K562 treated with DMSO at 1 percent for 12 hours (cell line): ENCODE results near the gene ANKMY2. TPM values are rescaled to one million over a fixed set of nuclear protein-coding genes. Genes with fewer than 3 reads are reported as not detected.

Source experiments
- total RNA-seq: library from RNA; unstranded; fragments of 300-600 nt; gene quantifications from 2 replicates; pipeline ENCODE4 v1.2.3, GENCODE V29; 2022; ENCODE audit not compliant: insufficient read depth

Gene ANKMY2
- total RNA-seq, result 21.9 and 108 TPM in 2 replicates

DNA sequence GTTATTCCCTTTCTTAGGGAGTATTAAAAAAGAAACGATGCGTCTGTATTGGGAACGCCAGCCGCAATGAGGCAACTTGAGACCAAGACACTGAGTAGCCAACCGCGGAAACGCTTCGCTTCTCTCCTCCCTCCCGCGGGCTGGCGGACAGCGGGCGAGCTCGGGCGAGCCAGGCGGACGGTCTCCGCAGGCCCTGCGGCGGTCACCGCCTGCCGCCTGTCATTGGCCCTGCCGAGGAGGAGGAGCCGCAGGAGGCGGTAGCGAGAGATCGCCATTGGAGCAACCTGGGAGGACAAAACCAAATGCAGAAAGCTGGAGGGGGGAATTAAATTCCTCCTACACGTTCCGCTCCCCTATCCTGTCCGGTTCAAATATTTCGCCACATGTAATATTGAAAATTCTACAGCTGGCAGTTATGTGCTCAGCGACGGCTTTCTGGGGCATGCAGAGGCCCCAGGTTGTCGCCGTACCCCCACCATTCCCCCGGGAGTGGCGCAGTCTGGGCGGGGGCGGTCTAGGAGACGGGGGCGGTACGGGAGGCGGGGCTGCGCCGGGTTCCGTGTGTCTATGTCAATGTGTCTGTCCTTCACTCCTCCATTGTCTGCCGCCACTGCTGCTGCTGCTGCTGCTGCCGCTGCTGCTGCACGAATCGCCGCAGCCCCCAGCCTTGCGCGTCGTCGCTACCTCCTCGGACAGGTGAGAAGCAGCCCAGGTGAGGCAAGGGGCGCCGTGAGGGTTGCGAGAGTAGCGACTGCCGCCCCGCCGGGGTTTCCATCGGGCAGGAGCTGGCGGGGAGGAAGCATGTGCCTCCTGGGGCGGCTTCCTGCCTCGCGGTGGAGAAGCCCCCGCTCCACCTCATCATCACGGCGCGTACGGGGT is at the start of gene ANKMY2, which contains the start of gene BZW2:
Gene ANKMY2 (minus strand): TSS at position 162 of the 879 bp plus-strand sequence. CDS start 181 bp downstream, outside the sequence.
Gene BZW2 (plus strand): TSS at position 589 of the 879 bp plus-strand sequence. CDS start 19,263 bp downstream, outside the sequence.

Other genes with a start within 250 kb of the ANKMY2 start
- gene CRPPA, start 224.2 kb downstream of the ANKMY2 start, total RNA-seq, result 1.6 and 4.4 TPM in 2 replicates
- gene SOSTDC1, start 180.0 kb downstream of the ANKMY2 start, total RNA-seq, result 11.4 and 22.5 TPM in 2 replicates
- gene LRRC72, start 118.9 kb downstream of the ANKMY2 start, total RNA-seq, result not detected in 2 replicates
- 42.8 and 64.2 TPM in 2 replicates for gene BZW2, start 427 bp upstream of the ANKMY2 start, total RNA-seq
- gene TSPAN13, start 108.0 kb upstream of the ANKMY2 start, total RNA-seq, result 32.6 and 52.1 TPM in 2 replicates
- gene AGR2, start 159.2 kb upstream of the ANKMY2 start, total RNA-seq, result not detected in 2 replicates
- not detected in 2 replicates for gene AGR3, start 236.2 kb upstream of the ANKMY2 start, total RNA-seq